Fibroblast of villous mesenchyme (primary cell): ENCODE measurements around the gene SKA3. TPM values are rescaled to one million over a fixed set of nuclear protein-coding genes. Genes with fewer than 3 reads are reported as not detected.

Source experiments
- DNase-seq: peaks from one replicate; pipeline ENCODE4 v3.0.0-alpha.2; 2010; ENCODE audit warnings: low read depth
- H3K4me3 ChIP-seq: 2 replicates; pipeline ENCODE4 v1.5.1; 2011; ENCODE audit warnings: low read depth, mild to moderate bottlenecking, low read length
- CTCF ChIP-seq: IDR thresholded peaks from 2 replicates; pipeline ENCODE4 v1.5.1; 2012; ENCODE audit warnings: low read depth, mild to moderate bottlenecking, low read length; ENCODE audit not compliant: insufficient read depth
- total RNA-seq: library from RNA; depleted of rRNA; stranded (reverse); fragments of >200 nt; gene quantifications from 2 replicates; pipeline ENCODE4 v1.2.3, GENCODE V29; 2012

Gene SKA3
- total RNA-seq, 1 donor, result 24.2 TPM

GRCh38 chr13:21119526-21119925 is 56.8 kb downstream of the SKA3 start:
- no peak for DNase-seq
- H3K4me3 ChIP-seq, result no peak overlapping the region
- TF ChIP-seq CTCF, result no peak

DNA sequence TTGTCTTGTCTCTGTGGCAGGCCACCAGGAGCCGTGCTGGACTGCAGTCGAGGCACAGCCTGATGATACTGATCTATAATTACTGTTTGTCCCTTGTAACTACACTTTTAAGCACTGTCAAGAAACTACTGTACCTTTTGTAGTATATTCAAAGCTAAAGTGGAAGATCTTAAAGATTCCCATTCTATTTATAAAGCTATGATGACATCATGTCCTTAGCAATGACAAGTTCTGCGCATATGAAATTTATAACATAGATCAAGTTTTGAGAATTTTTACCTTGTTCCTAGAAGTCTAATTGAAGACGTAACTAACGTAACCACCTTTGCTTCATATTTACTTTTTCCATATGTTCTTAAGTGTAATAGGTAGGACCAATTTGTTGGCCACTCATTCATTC is 58.2 kb downstream of the SKA3 start:
- H3K4me3 ChIP-seq, result no peak overlapping the region
- no peak for DNase-seq
- TF ChIP-seq CTCF, result no peak

DNA sequence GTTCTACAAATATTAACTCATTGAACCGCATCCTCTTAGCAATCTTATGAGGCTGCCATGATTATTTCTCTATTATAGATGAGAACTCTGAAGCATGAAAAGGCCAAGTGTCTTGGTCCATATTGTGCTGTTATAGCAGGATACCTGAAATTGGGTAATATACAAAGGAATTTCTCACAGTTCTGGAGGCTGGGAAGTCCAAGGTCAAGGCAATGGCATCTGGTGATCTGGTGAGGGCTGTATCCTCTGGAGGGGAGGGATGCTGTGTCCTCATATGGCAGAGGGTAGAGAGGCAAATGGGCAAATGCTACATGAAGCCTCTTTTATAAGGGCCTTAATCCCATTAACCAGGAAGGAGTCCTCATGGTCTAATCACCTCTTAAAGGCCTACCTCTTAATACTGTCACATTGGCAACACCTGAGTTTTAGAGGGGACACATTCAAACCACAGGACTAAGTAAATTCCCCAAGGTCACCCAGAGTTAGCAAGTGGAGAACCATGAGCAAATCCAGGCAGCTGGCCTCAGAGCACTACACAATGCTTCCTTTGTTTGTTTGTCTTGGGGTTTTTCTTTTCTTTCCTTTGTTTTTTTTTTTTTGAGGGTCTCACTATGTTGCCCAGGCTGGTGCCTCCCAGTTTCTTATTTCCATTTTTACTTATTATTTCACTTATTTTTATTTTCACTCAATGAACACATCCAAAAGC is 59.1 kb downstream of the SKA3 start:
- no peak for TF ChIP-seq CTCF

DNA sequence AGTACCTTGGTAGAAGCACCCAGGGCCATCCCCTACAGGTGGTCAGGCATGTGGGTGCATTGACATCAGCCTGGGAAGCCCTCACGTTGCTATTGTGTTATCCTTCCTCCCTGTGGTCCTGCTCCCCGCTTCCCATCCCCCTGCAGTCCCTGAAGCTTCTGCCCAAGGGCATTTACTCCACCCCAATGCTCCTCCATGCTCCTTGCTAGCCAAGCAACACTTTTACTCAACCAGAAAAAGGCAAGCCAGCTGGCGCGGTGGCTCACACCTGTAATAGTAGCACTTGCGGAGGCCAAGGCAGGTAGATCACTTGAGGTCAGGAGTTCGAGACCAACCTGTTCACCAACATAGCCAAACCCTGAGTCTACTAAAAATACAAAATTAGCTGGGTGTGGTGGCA is 60.2 kb downstream of the SKA3 start:
- no peak for DNase-seq
- TF ChIP-seq CTCF, result no peak
- no peak overlapping the region for H3K4me3 ChIP-seq

More for the DNA sequence above, 59.1 kb downstream of the SKA3 start:
- DNase-seq, result no peak
- H3K4me3 ChIP-seq, result no peak overlapping the region

- TF ChIP-seq CTCF, result no peak
- DNase-seq, result no peak
These were observed 61.1 kb downstream of the SKA3 start for GRCh38 chr13:21115231-21115630.

GRCh38 chr13:21111546-21111945 is 64.8 kb downstream of the SKA3 start:
- no peak for TF ChIP-seq CTCF
- DNase-seq, result no peak
- H3K4me3 ChIP-seq, result no peak overlapping the region

More at GRCh38 chr13:21115231-21115630, 61.1 kb downstream of the SKA3 start:
- H3K4me3 ChIP-seq, result no peak overlapping the region

DNA sequence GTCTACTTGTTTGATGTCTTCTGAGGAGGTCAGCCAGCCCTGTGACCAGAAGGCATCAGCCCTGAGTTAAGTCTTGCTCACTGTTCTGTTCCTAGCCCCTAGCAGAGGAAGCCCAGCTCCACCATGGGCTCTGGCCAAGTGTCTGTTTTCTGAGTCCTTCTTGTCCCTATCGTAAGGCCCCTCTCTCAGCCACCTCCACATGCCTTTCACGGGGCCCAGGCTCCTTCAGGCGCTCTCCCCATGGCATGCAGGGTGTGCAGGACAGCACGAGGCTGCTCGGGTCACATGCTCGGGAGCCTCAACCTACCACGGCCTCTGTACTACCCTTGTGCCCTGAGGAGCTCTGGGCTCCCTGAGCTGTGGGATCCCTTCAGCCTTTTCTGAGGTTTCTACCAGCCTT is 67.2 kb downstream of the SKA3 start:
- DNase-seq, result no peak
- TF ChIP-seq CTCF, result no peak
- no peak overlapping the region for H3K4me3 ChIP-seq
